ENCODE measurements around the gene DUOX1.

GRCh38 chr15:45146405-45146804, 16.6 kb downstream of the DUOX1 start:
- TF ChIP-seq CTCF (optimal IDR thresholded peaks at IDR 0.05 in 1 of 3, IDR thresholded peaks at IDR 0.05 in 1 of 3, conservative IDR thresholded peaks at IDR 0.05 in 1 of 3; ENCODE audit: extremely low read depth in 1 of 3, insufficient read depth in 2 of 3, low read length in 3 of 3) (no peak), EZH2 (IDR thresholded peaks at IDR 0.05; ENCODE audit: low read length) (no peak)

All from keratinocyte (primary cell).